Chondrocyte (in vitro differentiated cells): ENCODE results near the gene ACYP2. TPM values are rescaled to one million over a fixed set of nuclear protein-coding genes. Genes with fewer than 3 reads are reported as not detected.
"Not testable (repeated sequence)": the region's sequence is repeated elsewhere in the genome, so short reads cannot be mapped to it uniquely, and the experiment has no call there.

Source experiments
- DNase-seq: peaks from one replicate; pipeline ENCODE4 v3.0.0; 2021; ENCODE audit warnings: mixed read lengths, low spot score
- H3K27ac Mint-ChIP-seq: one replicate; pipeline ENCODE4 v1.8.0; 2021; ENCODE audit warnings: mild to moderate bottlenecking, moderate library complexity, mixed read lengths; ENCODE audit not compliant: unreplicated experiment
- H3K27me3 Mint-ChIP-seq: 2 replicates; pipeline ENCODE4 v1.8.0; 2021; ENCODE audit warnings: low read depth, mixed read lengths
- H3K36me3 Mint-ChIP-seq: 2 replicates; pipeline ENCODE4 v1.8.0; 2021; ENCODE audit warnings: low read depth, mixed read lengths
- H3K4me1 Mint-ChIP-seq: 2 replicates; pipeline ENCODE4 v1.8.0; 2021; ENCODE audit warnings: low read depth, mild to moderate bottlenecking, mixed read lengths
- H3K4me3 Mint-ChIP-seq: one replicate; pipeline ENCODE4 v1.8.0; 2021; ENCODE audit warnings: mild to moderate bottlenecking, moderate library complexity, mixed read lengths; ENCODE audit not compliant: unreplicated experiment
- H3K9me3 Mint-ChIP-seq: 2 replicates; pipeline ENCODE4 v1.8.0; 2021; ENCODE audit warnings: low read depth, mixed read lengths
- CTCF ChIP-seq: fragments of 200-600 bp; sonication (generic); IDR thresholded peaks from 2 replicates; pipeline ENCODE4 v1.5.0; 2021; ENCODE audit warnings: antibody characterized with exemption, mild to moderate bottlenecking, moderate library complexity
- total RNA-seq: library from RNA; stranded (reverse); gene quantifications from 3 replicates; pipeline ENCODE4 v1.2.1, GENCODE V29; 2021

Gene ACYP2
- total RNA-seq, 1 donor from 2014 or later: 6.5 TPM

GRCh38 chr2:54106631-54107454 is 8.6 kb upstream of the ACYP2 start:
- H3K27me3 Mint-ChIP-seq: no peaks in the 10 kb centered on the region
- TF ChIP-seq CTCF: peak; percentile 98
- H3K4me3 Mint-ChIP-seq: no peak overlapping the region
- no peak overlapping the region for H3K27ac Mint-ChIP-seq
- H3K36me3 Mint-ChIP-seq: no peaks in the 10 kb centered on the region
- no peak for DNase-seq
- H3K4me1 Mint-ChIP-seq: peaks cover 25% of the 10 kb centered on the region
- no peaks in the 10 kb centered on the region for H3K9me3 Mint-ChIP-seq

- H3K9me3 Mint-ChIP-seq: no peaks in the 10 kb centered on the region
- no peaks in the 10 kb centered on the region for H3K27me3 Mint-ChIP-seq
- no peak for TF ChIP-seq CTCF
- no peaks in the 10 kb centered on the region for H3K36me3 Mint-ChIP-seq
- no peak overlapping the region for H3K4me3 Mint-ChIP-seq
- H3K27ac Mint-ChIP-seq: no peak overlapping the region
- DNase-seq: no peak
- H3K4me1 Mint-ChIP-seq: peaks cover 25% of the 10 kb centered on the region
These were observed 8.0 kb upstream of the ACYP2 start for GRCh38 chr2:54107455-54107764.

GRCh38 chr2:54107903-54108615 is 7.4 kb upstream of the ACYP2 start:
- Mint-ChIP-seq H3K27me3 (no peaks in the 10 kb centered on the region), H3K9me3 (no peaks in the 10 kb centered on the region), H3K27ac (no peak overlapping the region), H3K4me1 (peaks cover 25% of the 10 kb centered on the region), H3K36me3 (no peaks in the 10 kb centered on the region), H3K4me3 (no peak overlapping the region)
- TF ChIP-seq CTCF: no peak
- DNase-seq: no peak

GRCh38 chr2:54109848-54110247 is 5.6 kb upstream of the ACYP2 start:
- Mint-ChIP-seq H3K4me1 (peaks cover 20% of the 10 kb centered on the region), H3K27ac (no peak overlapping the region), H3K9me3 (no peaks in the 10 kb centered on the region), H3K4me3 (no peak overlapping the region), H3K36me3 (no peaks in the 10 kb centered on the region), H3K27me3 (no peaks in the 10 kb centered on the region)
- DNase-seq: no peak
- TF ChIP-seq CTCF: no peak

- Mint-ChIP-seq H3K27ac (peak overlapping the region; percentile 100), H3K4me3 (peak overlapping the region; percentile 82), H3K4me1 (peaks cover 14% of the 10 kb centered on the region)
- H3K36me3 Mint-ChIP-seq, H3K9me3 Mint-ChIP-seq, H3K27me3 Mint-ChIP-seq, DNase-seq: not testable (repeated sequence)
These were observed 936 bp upstream of the ACYP2 start for GRCh38 chr2:54114479-54114878.
